ENCODE measurements around the gene SHKBP1.
A peak's percentile ranks its signal among the peaks of the same experiment; 100 is the strongest.
"Not testable (repeated sequence)": the region's sequence is repeated elsewhere in the genome, so short reads cannot be mapped to it uniquely, and the experiment has no call there.

SHKBP1 gene

DNA sequence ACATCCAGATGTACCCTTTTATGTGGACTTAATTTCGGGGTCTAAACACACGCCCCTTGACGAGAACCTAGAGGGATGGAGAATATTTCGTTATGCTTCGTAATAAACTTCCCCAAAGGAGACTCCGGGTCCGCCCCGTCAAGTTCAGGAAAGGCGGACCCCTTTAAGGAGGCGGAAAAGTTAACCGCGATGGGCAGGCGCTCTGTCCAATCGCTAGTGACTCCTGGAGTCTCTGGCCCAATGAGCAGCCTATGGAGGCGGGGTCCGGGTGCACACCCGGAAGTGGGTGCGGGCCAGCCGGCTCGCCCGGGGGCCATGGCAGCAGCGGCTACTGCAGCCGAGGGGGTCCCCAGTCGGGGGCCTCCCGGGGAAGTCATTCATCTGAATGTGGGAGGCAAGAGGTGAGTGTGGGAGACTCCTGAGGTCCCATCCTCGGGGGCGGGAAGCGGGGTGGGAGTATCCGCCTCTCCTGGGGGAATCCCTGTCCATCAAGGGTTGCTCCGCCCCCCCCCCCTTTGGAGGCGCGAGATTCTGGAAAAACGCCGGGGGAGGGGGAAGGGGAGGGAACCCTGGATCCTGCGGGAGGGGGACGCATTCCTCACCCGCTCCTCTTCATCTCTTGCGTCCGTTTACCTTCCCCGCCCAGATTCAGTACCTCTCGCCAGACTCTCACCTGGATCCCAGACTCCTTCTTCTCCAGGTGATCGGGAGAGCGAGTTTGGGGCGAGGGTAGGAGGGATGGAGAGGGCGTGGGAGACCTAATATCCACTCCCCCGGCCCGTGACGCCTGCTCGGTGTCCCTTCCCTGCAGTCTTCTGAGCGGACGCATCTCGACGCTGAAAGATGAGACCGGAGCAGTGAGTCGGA lies at the start of gene SHKBP1:
SHKBP1 (plus strand) TSS at position 289 of the 867 bp plus-strand sequence; CDS start at position 316, 27 bp downstream.
- peak; percentile 88 for DNase-seq (ENCODE audit: low read depth)

DNA sequence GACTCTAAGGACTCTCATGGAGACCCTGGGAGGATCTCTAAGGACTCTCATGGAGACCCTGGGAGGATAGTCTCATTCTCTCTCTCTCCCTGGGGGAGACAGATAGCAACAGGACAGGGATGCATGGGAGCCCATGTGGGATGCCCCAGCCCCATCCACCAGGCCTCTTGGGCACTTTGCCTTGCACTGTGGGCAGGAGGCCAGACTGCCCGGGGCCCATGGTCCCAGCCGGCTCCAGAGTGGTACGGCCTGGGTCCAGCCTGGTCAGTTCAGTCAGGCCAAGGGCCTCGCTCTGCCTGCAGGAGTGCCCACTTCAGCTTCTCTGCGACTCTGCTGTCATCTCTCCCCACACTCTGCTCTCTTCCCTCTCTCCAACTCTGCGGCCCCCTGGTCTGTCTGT lies 48.6 kb upstream of the SHKBP1 start:
- no peak for DNase-seq (ENCODE audit: low read depth)

- DNase-seq (ENCODE audit: low read depth) = no peak
These were observed 48.1 kb upstream of the SHKBP1 start for GRCh38 chr19:40528533-40529092.

DNA sequence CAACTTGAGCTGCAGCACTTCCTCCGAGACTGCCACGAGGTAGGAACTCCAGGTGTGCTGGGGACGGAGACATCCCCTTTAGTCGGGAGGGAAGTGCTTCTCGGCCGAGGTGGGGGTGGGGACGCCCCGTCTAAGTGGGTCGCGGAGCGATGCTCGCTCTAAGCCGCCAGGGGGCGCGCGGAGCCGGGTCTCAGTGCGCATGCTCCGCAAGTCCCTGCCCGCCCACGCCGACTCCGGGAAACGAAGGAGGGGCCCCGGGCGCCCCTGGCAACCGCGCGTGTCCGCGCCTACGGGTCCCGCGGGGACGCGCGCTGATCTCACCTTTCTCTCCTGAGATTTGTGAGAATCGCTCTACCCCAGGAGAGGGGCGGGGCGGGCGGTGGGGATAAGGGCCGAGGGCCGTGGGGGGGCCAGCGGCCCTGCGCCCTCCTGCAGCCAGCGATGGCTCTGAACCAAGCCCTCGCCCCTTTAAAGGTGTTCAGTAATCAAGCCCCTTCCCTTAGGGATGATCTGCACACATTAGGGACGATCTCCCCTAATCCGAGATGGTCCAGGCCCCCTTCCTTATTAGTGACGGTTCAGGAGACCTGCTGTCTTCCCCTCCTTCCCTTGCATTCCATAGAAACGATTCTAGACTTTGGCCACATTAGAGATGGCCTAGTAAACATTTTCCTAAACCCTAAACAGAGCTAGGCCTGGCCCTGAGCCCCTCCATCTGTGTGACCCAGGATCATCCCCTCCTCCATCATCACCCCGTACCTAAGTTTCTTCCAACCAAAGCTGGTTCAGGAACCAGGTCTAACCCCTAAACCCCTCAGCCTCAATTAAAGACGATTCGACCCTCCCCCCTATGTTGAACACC lies 47.3 kb upstream of the SHKBP1 start:
- peak; percentile 86 for DNase-seq (ENCODE audit: low read depth)

DNA sequence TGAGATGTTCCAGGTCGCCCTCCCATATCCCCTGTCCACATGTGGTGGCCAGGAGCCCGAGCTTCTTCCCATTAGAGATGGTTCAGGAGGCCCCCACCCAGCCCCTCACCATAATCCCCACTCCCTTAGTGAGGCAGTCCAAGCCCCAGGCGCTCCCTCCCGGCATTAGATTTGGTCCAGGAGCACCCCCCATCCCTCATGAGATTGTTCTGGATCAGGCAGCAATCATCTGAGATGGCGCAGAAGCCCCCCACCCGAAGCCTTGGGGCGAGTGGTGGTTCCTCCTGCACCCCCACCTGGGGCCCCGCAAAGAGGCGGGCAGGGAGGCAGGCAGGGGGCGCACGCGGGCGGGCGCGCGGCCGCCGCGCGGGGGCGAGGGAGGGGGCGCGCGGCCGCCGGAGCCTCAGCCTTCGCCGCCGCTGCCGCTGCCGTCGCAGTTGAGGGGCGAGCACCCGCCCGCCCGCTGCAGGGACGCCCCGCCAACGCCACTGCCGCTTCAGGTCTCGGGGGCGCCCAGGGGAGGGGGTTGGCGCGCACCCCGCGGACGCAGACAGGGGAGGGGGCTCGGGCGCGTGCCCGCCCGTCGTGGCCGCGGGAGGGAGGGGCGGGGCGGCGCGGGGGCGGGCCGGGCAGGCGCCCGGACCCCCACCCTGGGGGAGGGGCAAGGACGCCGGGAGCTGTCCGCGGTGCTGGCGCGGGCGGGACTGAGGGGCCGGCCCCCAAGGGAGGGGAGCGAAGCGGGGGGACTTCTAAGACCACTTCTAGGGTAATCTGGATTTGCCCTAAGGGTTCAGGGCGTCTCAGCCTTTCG lies 46.4 kb upstream of the SHKBP1 start:
- no peak for DNase-seq (ENCODE audit: low read depth)

DNA sequence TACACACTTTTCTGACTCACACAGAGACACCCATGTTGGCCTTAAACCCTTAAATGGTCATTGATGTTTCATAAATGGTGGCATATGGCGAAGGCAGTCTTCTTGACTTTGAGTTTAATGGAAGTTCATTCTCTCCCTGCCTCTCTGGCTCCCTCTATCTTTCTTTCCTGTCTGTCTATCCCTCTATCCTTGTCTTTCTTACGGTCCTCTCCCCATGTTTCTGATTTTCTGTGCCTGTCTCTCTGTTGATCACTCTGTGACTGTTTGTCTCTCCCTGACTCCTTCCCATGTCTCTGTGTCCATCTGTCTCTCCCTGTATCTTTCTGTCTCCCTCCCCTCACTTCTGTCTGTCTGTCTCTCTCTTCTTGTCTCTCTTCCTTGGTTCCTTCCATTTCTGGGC lies 43.2 kb upstream of the SHKBP1 start:
- no peak for DNase-seq (ENCODE audit: low read depth)

GRCh38 chr19:40534148-40534547 lies 42.5 kb upstream of the SHKBP1 start:
- no peak for DNase-seq (ENCODE audit: low read depth)

DNA sequence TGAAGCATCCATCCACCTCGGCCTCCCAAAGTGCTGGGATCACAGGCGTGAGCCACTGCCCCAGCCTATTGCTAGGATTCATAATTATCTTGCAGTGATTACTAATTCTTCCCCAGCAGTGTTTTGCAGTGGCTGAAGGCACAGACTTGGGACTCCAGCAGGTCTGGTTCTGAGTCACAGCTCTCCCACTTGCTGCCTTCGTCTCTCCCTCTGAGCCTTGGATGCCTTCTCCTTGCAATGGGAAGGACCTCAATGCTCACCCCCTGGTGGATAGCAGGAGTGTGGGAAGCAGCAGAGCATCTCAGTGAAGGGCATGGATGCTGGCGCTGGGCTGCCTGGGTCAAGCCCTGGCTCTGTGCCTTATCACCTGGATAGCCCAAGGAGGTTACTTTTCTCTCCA lies 37.6 kb upstream of the SHKBP1 start:
- DNase-seq (ENCODE audit: low read depth) = no peak

DNA sequence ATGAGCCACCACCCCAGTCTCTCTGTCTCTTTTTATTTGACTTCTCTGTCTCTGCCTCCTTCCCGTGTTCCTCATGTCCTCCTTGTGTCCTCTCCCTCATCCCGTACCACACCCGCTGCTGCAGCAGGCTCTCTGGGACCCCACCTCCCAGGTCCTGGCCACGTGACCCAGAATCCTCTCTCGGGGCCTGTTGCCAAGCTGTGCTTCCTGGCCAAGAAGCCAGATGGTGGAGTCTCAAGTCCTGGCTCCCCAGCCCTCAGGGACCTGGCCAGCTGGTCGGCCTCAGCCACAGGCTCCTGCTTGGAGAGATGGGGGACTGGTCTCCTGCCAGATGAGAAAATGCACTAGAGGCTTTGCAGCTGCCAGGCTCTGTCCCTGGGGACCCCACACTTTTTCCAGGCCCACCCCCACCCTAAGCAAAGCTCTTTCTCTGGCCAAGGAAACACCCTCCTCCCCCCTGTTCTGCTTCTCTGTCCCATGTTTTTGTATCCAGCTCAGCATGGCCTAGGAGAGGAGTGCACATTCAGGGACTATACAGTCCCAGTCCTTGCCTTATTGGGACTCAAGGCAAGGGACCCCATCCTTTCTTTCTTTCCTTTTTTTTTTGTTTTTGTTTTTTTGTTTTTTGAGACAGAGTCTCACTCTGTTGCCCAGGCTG lies 34.3 kb upstream of the SHKBP1 start:
- DNase-seq (ENCODE audit: low read depth) = no peak

GRCh38 chr19:40543029-40543597 lies 33.6 kb upstream of the SHKBP1 start:
- no peak for DNase-seq (ENCODE audit: low read depth)

DNA sequence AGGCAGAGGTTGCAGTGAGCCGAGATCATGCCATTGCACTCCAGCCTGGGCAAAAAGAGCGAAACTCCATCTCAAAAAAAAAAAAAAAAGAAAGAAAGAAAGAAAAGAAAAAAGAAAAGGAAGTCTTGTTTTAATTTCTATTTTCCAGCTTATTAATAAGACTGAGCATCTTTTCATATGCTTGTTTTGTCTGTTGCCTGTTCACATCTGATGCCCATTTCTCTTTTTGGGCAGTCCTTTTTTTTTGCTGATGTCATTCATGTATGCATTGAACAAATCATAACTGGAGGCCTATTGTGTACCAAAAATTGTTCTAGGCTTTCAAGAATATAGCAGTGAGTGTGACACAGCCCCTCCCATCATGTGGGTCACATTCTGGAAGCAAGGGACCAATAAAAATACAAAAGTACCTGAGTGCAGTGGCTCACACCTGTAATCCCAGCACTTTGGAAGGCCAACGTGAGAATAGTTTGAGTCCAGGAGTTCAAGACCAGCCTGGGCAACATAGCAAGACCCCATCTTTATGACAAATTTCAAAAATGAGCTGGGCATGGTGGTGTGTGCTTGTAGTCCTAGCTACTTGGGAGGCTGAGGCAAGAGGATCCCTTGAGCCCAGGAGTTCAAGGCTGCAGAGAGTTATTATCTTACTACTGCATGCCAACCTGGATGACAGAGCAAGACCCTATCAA lies 30.4 kb upstream of the SHKBP1 start:
- DNase-seq (ENCODE audit: low read depth) = not testable (repeated sequence)

DNA sequence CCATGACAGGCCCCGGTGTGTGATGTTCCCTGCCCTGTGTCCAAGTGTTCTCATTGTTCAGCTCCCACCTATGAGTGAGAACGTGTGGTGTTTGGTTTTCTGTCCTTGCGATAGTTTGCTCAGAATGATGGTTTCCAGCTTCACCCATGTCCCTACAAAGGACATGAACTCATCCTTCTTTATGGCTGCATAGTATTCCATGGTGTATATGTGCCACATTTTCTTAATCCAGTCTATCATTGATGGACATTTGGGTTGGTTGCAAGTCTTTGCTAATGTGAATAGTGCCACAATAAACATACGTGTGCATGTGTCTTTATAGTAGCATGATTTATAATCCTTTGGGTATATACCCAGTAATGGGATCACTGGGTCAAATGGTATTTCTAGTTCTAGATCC lies 29.5 kb upstream of the SHKBP1 start:
- DNase-seq (ENCODE audit: low read depth) = not testable (repeated sequence)

GRCh38 chr19:40547836-40548235 lies 28.8 kb upstream of the SHKBP1 start:
- no peak for DNase-seq (ENCODE audit: low read depth)

DNA sequence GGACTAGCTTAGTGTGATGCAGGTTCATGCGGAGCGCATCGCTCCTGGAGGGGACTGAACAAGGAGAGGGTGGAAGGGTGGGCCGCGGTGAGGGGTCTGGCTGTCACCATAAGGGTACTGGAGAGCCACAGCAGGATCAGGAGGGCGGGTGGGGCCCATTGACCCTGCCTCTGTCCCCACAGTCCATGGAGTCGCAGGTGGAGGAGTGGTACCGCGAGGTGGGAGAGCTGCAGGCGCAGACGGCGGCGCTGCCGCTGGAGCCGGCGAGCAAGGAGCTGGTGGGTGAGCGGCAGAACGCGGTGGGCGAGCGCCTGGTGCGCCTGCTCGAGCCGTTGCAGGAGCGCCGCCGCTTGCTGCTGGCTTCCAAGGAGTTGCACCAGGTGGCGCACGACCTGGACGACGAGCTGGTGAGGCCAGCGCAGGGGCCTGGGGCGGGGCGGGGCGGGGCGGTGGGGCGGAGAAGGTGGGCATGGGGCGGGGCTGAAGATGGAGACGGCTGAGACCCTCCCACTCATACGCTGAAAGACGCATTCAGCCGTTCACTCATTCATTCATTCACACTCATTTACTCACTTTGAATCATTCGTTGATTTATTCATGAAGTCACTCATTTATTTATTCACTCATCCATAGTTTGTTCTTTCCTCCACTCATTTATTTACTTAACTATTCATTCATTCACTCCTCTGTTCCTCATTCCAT lies 27.5 kb upstream of the SHKBP1 start:
- DNase-seq (ENCODE audit: low read depth) = peak; percentile 62

GRCh38 chr19:40550951-40551350 lies 25.7 kb upstream of the SHKBP1 start:
- DNase-seq (ENCODE audit: low read depth) = no peak

DNA sequence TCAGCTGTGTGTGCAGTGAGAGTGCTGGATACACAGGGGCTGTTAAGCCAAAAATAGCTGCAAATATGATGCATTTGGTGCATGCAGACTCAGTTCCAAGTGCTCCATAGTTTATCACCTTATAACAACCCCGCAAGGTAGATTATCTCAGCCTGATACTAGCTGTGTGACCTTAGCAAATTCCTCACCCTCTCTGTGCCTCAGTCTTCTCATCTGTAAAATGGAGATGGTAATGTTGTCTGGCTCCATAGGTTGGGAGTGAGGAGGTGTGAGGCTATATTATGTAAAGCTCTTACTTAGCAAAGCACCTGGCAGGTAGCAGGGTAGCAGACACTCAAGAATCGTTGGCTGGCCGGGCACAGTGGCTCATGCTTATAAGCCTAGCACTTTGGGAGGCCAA lies 23.8 kb upstream of the SHKBP1 start:
- no peak for DNase-seq (ENCODE audit: low read depth)

- no peak for DNase-seq (ENCODE audit: low read depth)
These were observed 22.5 kb upstream of the SHKBP1 start for GRCh38 chr19:40553885-40554857.

DNA sequence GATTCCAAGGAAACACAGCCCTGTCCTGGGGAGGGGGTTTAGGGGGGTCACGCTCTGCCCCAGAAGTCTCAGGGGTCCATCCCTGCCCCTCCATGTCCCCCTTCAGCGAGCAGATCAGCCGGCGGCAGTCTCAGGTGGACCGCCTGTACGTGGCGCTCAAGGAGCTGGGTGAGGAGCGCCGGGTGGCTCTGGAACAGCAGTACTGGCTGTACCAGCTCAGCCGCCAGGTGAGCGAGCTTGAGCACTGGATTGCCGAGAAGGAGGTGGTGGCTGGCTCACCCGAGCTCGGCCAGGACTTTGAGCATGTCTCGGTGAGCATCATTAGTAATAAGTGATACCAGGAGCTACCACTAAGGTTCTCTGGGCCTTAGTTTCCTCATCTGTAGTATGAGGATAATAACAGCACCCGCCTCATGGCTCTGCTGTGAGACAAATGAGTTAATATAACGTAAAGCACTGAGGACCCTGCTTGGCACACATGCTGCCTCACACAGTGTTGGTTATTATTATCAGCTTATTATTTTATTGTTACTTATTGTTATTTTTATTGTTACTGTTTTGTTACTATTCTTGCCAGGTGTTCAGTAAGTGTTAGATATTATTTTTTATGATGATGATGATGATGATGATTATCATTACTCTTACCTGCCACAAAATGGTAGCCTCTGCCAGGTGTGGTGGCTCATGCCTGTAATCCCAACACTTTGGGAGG lies 20.5 kb upstream of the SHKBP1 start:
- no peak for DNase-seq (ENCODE audit: low read depth)
